CD1c-positive myeloid dendritic cell (primary cell): ENCODE data around the gene NR6A1.

ENCODE experiments used
- DNase-seq: peaks from one replicate; pipeline ENCODE4 v3.0.0-alpha.2; 2016; ENCODE audit errors: extremely low spot score

The NR6A1 gene

GRCh38 chr9:124771021-124771866 lies at the start of gene NR6A1:
Gene NR6A1 (minus strand): TSS chr9:124771311.
- DNase-seq, result peak; percentile 99

- no peak for DNase-seq
These were observed 47.5 kb upstream of the NR6A1 start for GRCh38 chr9:124818431-124819281.

GRCh38 chr9:124815601-124816000 lies 44.5 kb upstream of the NR6A1 start:
- DNase-seq, result no peak

- DNase-seq, result no peak
These were observed 43.0 kb upstream of the NR6A1 start for GRCh38 chr9:124814164-124814535.

GRCh38 chr9:124813501-124814163 lies 42.5 kb upstream of the NR6A1 start:
- DNase-seq, result peak; percentile 14

- DNase-seq, result no peak
These were observed 41.9 kb upstream of the NR6A1 start for GRCh38 chr9:124813041-124813440.

GRCh38 chr9:124812441-124812876 lies 41.3 kb upstream of the NR6A1 start:
- DNase-seq, result no peak

- DNase-seq, result no peak
These were observed 39.7 kb upstream of the NR6A1 start for GRCh38 chr9:124810663-124811355.

- no peak for DNase-seq
These were observed 38.8 kb upstream of the NR6A1 start for GRCh38 chr9:124809741-124810500.

GRCh38 chr9:124809211-124809610 lies 38.1 kb upstream of the NR6A1 start:
- DNase-seq, result no peak

- DNase-seq, result no peak
These were observed 37.3 kb upstream of the NR6A1 start for GRCh38 chr9:124808246-124808956.

GRCh38 chr9:124805186-124805585 lies 34.1 kb upstream of the NR6A1 start:
- no peak for DNase-seq

GRCh38 chr9:124803911-124804310 lies 32.8 kb upstream of the NR6A1 start:
- DNase-seq, result no peak

GRCh38 chr9:124802426-124802825 lies 31.3 kb upstream of the NR6A1 start:
- DNase-seq, result no peak

GRCh38 chr9:124801356-124801755 lies 30.2 kb upstream of the NR6A1 start:
- DNase-seq, result no peak

GRCh38 chr9:124800306-124801259 lies 29.5 kb upstream of the NR6A1 start:
- DNase-seq, result peak; percentile 84

GRCh38 chr9:124799274-124800006 lies 28.3 kb upstream of the NR6A1 start:
- no peak for DNase-seq

GRCh38 chr9:124797343-124798103 lies 26.4 kb upstream of the NR6A1 start:
- no peak for DNase-seq
